AML-193 (cell line): ENCODE measurements around the gene PPCS.
"Not testable (repeated sequence)": the region's sequence is repeated elsewhere in the genome, so short reads cannot be mapped to it uniquely, and the experiment has no call there.

Experiments
- DNase-seq, 2 experiments: peaks; one replicate each; lab custom pipeline; 2025; lab: John Stamatoyannopoulos, UW

Gene PPCS

GRCh38 chr1:42453386-42453785, 3.0 kb upstream of the PPCS start:
- DNase-seq: no peak

GRCh38 chr1:42454403-42454802, 1.9 kb upstream of the PPCS start:
- no peak for DNase-seq

- peak; percentile 43 to 54 for DNase-seq
Observed at GRCh38 chr1:42456754-42457089, 379 bp downstream of the PPCS start.

- DNase-seq: no peak
Observed at GRCh38 chr1:42461196-42461595, 4.9 kb downstream of the PPCS start.

- peak; percentile 90 to 92 for DNase-seq
Observed at GRCh38 chr1:42462828-42463763, 6.8 kb downstream of the PPCS start, which contains the start of gene CCDC30. Gene CCDC30, plus strand, starts transcription at chr1:42463286. Its CDS starts 17,266 bp downstream, at chr1:42480552.

- DNase-seq: no peak
Observed at GRCh38 chr1:42463921-42464320, 7.6 kb downstream of the PPCS start.

GRCh38 chr1:42466030-42466429, 9.7 kb downstream of the PPCS start:
- no peak for DNase-seq

- no peak for DNase-seq
Observed at GRCh38 chr1:42469727-42470126, 13.4 kb downstream of the PPCS start.

GRCh38 chr1:42476605-42477004, 20.3 kb downstream of the PPCS start:
- DNase-seq: no peak

- not testable (repeated sequence) for DNase-seq
Observed at GRCh38 chr1:42477354-42477753, 21.0 kb downstream of the PPCS start.

- DNase-seq: no peak
Observed at GRCh38 chr1:42477775-42478174, 21.4 kb downstream of the PPCS start.

GRCh38 chr1:42479621-42480020, 23.3 kb downstream of the PPCS start:
- peak in 1 of 2 experiments; percentile 3 for DNase-seq

- no peak for DNase-seq
Observed at GRCh38 chr1:42480921-42481320, 24.6 kb downstream of the PPCS start.

- no peak for DNase-seq
Observed at GRCh38 chr1:42482635-42483153, 26.4 kb downstream of the PPCS start.

- DNase-seq: no peak
Observed at GRCh38 chr1:42484382-42484781, 28.0 kb downstream of the PPCS start.

GRCh38 chr1:42490237-42490636, 33.9 kb downstream of the PPCS start:
- no peak for DNase-seq

GRCh38 chr1:42502031-42502430, 45.7 kb downstream of the PPCS start:
- DNase-seq: not testable (repeated sequence)

GRCh38 chr1:42504535-42505128, 48.3 kb downstream of the PPCS start:
- no peak for DNase-seq

- DNase-seq: no peak
Observed at GRCh38 chr1:42506576-42506975, 50.2 kb downstream of the PPCS start.
